GM18870 (cell line): ENCODE data around the gene PRKG1.

Source experiments
- ATAC-seq: cut with Tn5 transposase; IDR thresholded peaks from one replicate; pipeline ENCODE4 v1.9.1; 2021; ENCODE audit warnings: moderate library complexity; ENCODE audit not compliant: unreplicated experiment

The PRKG1 gene

DNA sequence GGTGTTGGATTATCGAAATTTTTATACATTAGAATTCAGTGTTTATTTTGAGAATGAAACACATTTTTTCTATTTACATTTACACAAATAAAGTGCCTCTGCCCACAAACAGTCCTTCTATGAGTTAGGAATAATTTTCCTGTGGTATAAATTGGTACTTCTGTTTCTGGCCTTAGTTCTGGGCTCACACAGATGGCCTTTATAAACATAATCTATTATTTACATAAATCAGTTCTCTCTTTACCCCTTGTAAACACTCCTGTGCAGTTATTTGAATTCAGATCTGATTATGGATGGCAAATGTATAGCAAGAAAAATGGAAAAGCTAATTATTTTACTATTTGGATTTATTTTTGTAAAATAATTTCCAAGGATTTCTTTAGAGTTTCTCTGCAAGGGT, 143.2 kb downstream of the PRKG1 start:
- ATAC-seq, result no peak

GRCh38 chr10:51224671-51225161, 150.4 kb downstream of the PRKG1 start:
- no peak for ATAC-seq

GRCh38 chr10:51227897-51228713, 153.8 kb downstream of the PRKG1 start:
- ATAC-seq, result no peak

GRCh38 chr10:51228714-51229100, 154.4 kb downstream of the PRKG1 start:
- ATAC-seq, result no peak

- no peak for ATAC-seq
Measured at GRCh38 chr10:51230887-51231585, 156.7 kb downstream of the PRKG1 start.

GRCh38 chr10:51231754-51232153, 157.5 kb downstream of the PRKG1 start:
- ATAC-seq, result no peak

GRCh38 chr10:51233337-51234100, 159.2 kb downstream of the PRKG1 start:
- ATAC-seq, result no peak

DNA sequence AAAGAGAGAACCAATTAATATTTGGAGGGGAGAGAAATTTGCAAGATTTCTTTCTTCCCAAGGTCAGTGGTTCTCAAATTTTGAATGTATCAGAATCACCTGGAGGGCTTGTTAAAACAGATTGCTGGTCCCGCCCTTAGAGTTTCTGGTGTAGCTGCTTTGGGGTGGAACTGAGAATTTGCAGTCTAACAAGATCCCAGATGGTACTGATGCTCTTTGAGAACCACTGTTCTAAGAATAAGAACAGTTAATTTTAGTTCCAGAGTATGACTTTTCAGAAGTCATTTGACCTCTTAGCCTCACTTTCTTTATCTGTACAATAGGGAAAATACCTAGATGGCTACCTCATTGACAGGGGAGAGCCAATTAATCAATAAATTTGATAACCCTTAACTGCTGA, 161.6 kb downstream of the PRKG1 start:
- ATAC-seq, result no peak

DNA sequence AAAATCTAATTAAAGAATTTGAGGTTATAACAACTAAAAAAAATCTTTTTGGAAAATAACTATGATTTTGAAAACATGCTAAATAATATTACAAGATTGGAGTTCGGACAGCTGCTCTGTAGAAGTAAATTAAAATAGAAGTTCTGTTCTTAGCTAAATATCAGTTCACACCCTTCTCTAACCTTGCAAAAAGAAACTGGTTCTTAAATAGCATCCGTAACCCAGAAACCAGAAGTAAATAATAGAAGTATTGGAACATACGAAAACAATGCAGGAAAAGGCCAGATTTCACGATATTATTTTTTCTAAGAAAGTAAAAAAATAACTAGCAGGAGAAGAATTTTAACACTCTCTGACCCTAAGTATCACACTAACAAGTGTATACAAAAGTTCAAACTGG, 164.7 kb downstream of the PRKG1 start:
- no peak for ATAC-seq

- ATAC-seq, result no peak
Measured at GRCh38 chr10:51241461-51241860, 167.2 kb downstream of the PRKG1 start.

DNA sequence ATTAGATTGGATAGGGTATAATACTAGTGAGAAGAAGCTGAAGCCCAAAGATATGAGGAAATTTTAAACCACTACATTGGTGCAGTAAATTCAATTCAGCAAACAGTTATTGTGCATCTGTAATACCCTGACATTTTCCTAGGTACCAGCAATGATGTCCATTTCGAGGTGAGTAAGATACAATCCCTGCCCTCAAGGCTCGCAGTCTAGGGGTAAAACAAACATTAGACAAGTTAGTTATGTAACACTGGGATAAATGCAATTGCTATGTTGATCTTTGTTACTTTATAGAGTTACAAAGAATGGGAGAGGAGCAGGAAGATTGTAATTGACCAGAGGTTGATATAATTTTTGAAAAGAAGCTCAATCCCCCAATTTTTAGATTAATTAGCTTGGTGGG, 168.1 kb downstream of the PRKG1 start:
- ATAC-seq, result no peak

DNA sequence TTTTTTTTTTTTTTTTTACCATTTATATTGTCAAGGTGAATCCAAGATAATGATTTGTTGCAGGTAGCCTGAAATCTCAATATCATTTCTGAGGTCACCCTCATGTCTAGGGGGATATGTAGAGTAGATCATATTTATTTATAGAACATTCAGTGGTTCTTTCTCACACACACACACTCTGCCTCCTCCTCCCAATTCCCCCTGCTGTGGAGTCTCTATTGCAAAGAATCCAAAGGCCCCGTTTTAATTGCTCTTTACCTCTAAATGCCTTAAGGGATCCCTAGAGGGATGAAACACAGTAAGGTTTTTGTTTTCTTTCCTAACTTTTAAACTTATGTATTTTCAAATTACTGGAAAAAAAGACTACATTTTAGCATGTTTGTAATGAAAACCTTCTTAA, 170.0 kb downstream of the PRKG1 start:
- no peak for ATAC-seq

GRCh38 chr10:51244748-51245490, 170.6 kb downstream of the PRKG1 start:
- no peak for ATAC-seq

GRCh38 chr10:51246156-51246555, 171.9 kb downstream of the PRKG1 start:
- ATAC-seq, result no peak

GRCh38 chr10:51250278-51250920, 176.1 kb downstream of the PRKG1 start:
- no peak for ATAC-seq

- ATAC-seq, result no peak
Measured at GRCh38 chr10:51251110-51251509, 176.8 kb downstream of the PRKG1 start.

GRCh38 chr10:51255381-51255780, 181.1 kb downstream of the PRKG1 start:
- ATAC-seq, result no peak

GRCh38 chr10:51257511-51258248, 183.4 kb downstream of the PRKG1 start:
- ATAC-seq, result no peak

DNA sequence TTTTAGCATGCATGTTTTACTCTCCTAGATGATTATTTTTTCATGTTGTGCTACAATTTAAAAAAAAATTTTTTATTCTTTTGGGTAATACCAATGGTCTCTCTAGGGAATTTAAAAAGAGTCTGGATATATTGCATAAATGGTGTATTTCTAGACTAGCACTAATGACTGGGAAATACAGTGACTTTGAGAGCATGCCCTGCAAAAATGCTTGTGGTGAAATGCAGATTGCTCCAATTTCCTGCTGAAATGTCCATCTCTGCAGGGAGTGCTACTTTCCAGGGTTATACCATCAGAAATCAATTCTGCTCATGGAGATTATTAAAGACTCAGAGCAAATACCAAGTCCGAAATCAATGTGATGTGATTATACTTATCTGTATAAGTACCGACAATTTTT, 186.1 kb downstream of the PRKG1 start:
- ATAC-seq, result no peak

DNA sequence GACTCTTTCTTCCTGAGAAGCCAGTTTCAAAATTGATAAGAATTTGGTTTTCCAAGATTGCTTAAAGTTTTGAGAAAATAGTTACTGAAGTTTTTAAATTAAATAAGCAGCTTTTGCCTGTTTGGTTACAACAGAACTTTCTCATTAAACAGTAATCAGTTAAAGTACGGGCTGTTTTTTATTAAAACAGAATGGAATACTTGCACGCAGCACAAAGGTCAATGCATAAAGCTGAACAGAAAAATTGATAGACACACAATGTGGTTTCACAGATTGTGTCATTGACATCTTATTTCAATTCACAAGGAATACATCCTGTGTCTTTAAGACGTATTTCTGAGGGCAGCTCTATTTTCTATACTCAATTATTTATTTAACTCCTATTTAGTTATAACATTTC, 192.2 kb downstream of the PRKG1 start:
- ATAC-seq, result no peak
